Activated naive CD8-positive, alpha-beta T cell treated with anti-CD3 and anti-CD28 coated beads for 36 hours (primary cell): Measurements from ENCODE around the gene GPX5. TPM values are rescaled to one million over a fixed set of nuclear protein-coding genes. Genes with fewer than 3 reads are reported as not detected.
"Not testable (repeated sequence)": the region's sequence is repeated elsewhere in the genome, so short reads cannot be mapped to it uniquely, and the experiment has no call there.

Source experiments
- DNase-seq: peaks from one replicate; pipeline ENCODE4 v3.0.0; 2021
- H3K27ac Mint-ChIP-seq: one replicate; pipeline ENCODE4 v1.8.0; 2022; ENCODE audit warnings: mild to moderate bottlenecking, moderate library complexity, mixed read lengths
- H3K27me3 Mint-ChIP-seq: one replicate; pipeline ENCODE4 v1.8.0; 2022; ENCODE audit warnings: mild to moderate bottlenecking, mixed read lengths
- H3K36me3 Mint-ChIP-seq: one replicate; pipeline ENCODE4 v1.8.0; 2021; ENCODE audit warnings: mild to moderate bottlenecking, mixed read lengths
- H3K4me1 Mint-ChIP-seq: one replicate; pipeline ENCODE4 v1.8.0; 2021; ENCODE audit warnings: mixed read lengths
- H3K4me3 Mint-ChIP-seq: one replicate; pipeline ENCODE4 v1.8.0; 2022; ENCODE audit warnings: mild to moderate bottlenecking, moderate library complexity, mixed read lengths
- H3K9me3 Mint-ChIP-seq: one replicate; pipeline ENCODE4 v1.8.0; 2022; ENCODE audit warnings: mixed read lengths
- total RNA-seq, 2 experiments: library from RNA; stranded (reverse); gene quantifications; one replicate each; pipeline ENCODE4 v1.2.3, GENCODE V29; 2021

Gene GPX5
- total RNA-seq, 2 experiments from 2014 or later: not detected

- H3K36me3 Mint-ChIP-seq, DNase-seq, H3K4me3 Mint-ChIP-seq, H3K4me1 Mint-ChIP-seq, H3K27ac Mint-ChIP-seq, H3K27me3 Mint-ChIP-seq, H3K9me3 Mint-ChIP-seq: not testable (repeated sequence)
These were observed 23.5 kb upstream of the GPX5 start for GRCh38 chr6:28502136-28502535.

GRCh38 chr6:28502709-28503305 is 22.9 kb upstream of the GPX5 start:
- H3K27ac Mint-ChIP-seq, H3K27me3 Mint-ChIP-seq, DNase-seq, H3K9me3 Mint-ChIP-seq, H3K4me3 Mint-ChIP-seq, H3K4me1 Mint-ChIP-seq, H3K36me3 Mint-ChIP-seq: not testable (repeated sequence)

GRCh38 chr6:28505733-28506132 is 19.9 kb upstream of the GPX5 start:
- H3K9me3 Mint-ChIP-seq: no peaks in the 10 kb centered on the region
- H3K27me3 Mint-ChIP-seq: peaks cover 3% of the 10 kb centered on the region
- peaks cover 7% of the 10 kb centered on the region for H3K4me1 Mint-ChIP-seq
- H3K4me3 Mint-ChIP-seq: no peak overlapping the region
- H3K27ac Mint-ChIP-seq: no peak overlapping the region
- no peak for DNase-seq
- no peaks in the 10 kb centered on the region for H3K36me3 Mint-ChIP-seq

DNA sequence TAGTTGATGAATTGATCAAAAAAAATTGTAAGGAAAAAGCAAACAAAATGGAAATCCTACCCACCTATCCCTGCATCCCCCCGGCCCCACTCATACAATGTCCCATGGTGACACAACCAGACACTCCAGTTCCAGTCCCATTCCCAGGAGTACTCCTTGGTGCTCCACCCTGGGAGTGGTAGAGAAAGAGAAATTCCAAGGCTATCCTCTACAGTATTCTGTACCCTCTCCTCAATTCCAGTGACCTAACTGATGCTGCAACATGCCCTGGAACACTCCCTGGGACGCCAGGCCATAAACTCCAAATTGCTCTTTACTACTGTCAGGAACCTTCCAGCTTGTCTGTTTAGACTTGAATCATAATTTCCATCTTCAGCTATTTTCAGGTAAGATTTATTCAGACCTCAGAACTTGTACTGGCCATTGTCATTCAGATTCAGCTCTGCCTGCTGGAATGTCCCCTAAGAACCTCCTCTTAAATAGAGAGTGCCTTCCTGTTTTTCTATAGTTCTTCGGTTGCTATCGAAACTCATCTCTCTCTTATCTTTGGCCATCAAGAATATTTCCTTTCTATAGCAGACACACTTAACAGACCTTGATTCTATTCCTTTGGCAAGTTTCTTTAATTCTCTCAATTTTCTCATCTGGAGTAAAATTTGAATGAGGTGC is 18.7 kb upstream of the GPX5 start:
- H3K27ac Mint-ChIP-seq: no peak overlapping the region
- H3K36me3 Mint-ChIP-seq: no peaks in the 10 kb centered on the region
- H3K4me1 Mint-ChIP-seq: peaks cover 7% of the 10 kb centered on the region
- no peaks in the 10 kb centered on the region for H3K9me3 Mint-ChIP-seq
- H3K27me3 Mint-ChIP-seq: peaks cover 3% of the 10 kb centered on the region
- DNase-seq: no peak
- H3K4me3 Mint-ChIP-seq: no peak overlapping the region

DNA sequence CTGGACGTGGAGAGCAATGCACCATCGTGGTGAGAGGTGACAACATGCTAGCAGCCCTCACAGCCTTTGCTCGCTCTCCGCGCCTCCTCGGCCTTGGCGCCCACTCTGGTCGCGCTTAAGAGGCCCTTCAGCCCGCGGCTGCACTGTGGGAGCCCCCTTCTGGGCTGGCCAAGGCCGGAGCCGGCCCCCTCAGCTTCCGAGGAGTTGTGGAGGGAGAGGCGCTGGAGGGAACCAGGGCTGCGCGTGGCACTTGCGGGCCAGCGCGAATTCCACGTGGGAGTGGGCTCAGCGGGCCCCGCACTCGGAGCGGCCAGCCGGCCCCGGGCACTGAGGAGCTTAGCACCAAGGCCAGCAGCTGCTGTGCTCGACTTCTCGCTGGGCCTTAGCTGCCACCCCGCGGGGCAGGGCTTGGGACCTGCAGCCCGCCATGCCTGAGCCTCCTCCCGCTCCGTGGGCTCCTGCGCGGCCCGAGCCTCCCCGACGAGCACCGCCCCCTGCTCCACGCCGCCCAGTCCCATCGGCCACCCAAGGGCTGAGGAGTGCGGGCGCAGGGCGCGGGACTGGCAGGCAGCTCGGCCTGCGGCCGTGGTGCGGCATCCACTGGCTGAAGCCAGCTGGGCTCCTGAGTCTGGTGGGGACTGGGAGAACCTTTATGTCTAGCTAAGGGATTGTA is 13.9 kb upstream of the GPX5 start:
- Mint-ChIP-seq H3K27me3 (peaks cover 20% of the 10 kb centered on the region), H3K36me3 (no peaks in the 10 kb centered on the region), H3K9me3 (no peaks in the 10 kb centered on the region), H3K27ac (no peak overlapping the region), H3K4me1 (peaks cover 5% of the 10 kb centered on the region), H3K4me3 (no peak overlapping the region)
- DNase-seq: no peak

DNA sequence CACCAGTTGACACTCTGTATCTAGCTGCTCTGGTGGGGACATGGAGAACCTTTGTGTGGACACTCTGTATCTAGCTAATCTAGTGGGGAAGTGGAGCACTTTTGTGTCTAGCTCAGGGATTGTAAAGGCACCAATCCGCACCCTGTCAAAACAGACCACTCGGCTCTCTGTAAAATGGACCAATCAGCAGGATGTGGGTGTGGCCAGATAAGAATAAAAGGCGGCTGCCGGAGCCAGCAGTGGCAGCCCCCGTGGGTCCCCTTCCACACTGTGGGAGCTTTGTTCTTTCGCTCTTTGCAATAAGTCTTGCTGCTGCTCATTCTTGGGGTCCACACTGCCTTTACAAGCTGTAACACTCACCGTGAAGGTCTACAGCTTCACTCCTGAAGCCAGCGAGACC is 13.3 kb upstream of the GPX5 start:
- H3K4me3 Mint-ChIP-seq, H3K36me3 Mint-ChIP-seq, H3K4me1 Mint-ChIP-seq, H3K27ac Mint-ChIP-seq, DNase-seq, H3K9me3 Mint-ChIP-seq: not testable (repeated sequence)
- peaks cover 20% of the 10 kb centered on the region for H3K27me3 Mint-ChIP-seq

- Mint-ChIP-seq H3K27ac (no peak within 1 kb of the TSS), H3K27me3 (peaks cover 30% of the 10 kb centered on the region), H3K4me3 (no peak within 1 kb of the TSS), H3K36me3 (no peaks in the 10 kb centered on the region), H3K4me1 (no peaks in the 10 kb centered on the region), H3K9me3 (no peaks in the 10 kb centered on the region)
- no peak for DNase-seq
These were observed 10.0 kb upstream of the GPX5 start, which contains the start of gene GPX6 for GRCh38 chr6:28515676-28516075. Gene GPX6, minus strand, starts transcription at chr6:28515793. Its CDS starts 50 bp downstream, at chr6:28515743.

- Mint-ChIP-seq H3K4me1 (peaks cover 4% of the 10 kb centered on the region), H3K27me3 (peaks cover 29% of the 10 kb centered on the region), H3K27ac (no peak overlapping the region), H3K4me3 (no peak overlapping the region), H3K9me3 (no peaks in the 10 kb centered on the region), H3K36me3 (no peaks in the 10 kb centered on the region)
- DNase-seq: no peak
These were observed 7.7 kb upstream of the GPX5 start for GRCh38 chr6:28517964-28518363.

GRCh38 chr6:28522594-28523240 is 3.0 kb upstream of the GPX5 start:
- H3K36me3 Mint-ChIP-seq: no peaks in the 10 kb centered on the region
- H3K9me3 Mint-ChIP-seq: no peaks in the 10 kb centered on the region
- peaks cover 37% of the 10 kb centered on the region for H3K27me3 Mint-ChIP-seq
- H3K4me1 Mint-ChIP-seq: peaks cover 25% of the 10 kb centered on the region
- DNase-seq: no peak
- no peak overlapping the region for H3K27ac Mint-ChIP-seq
- no peak overlapping the region for H3K4me3 Mint-ChIP-seq

GRCh38 chr6:28523241-28523622 is 2.4 kb upstream of the GPX5 start:
- H3K27me3 Mint-ChIP-seq: peaks cover 41% of the 10 kb centered on the region

DNA sequence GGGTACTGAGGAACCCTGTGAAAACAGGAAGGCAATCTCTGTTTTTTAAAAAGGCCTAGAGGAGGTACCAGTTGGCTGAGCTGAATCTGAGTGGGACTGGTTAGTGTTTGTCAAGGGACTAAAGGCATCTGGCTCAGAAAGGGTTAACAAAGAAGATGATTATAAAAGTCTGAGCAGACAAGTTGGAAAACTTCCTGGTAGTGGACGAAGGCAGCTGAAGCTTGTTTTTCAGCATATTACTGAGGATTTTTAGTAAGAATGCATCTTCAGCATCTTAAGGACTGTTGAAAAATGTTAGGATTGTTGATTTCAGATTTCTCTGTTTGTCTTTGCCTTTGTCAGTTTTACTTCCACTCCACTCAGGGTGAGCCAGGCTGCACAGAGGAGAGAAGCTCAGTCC is 5.1 kb downstream of the GPX5 start:
- peaks cover 43% of the 10 kb centered on the region for H3K27me3 Mint-ChIP-seq
- H3K9me3 Mint-ChIP-seq: no peaks in the 10 kb centered on the region
- no peak overlapping the region for H3K4me3 Mint-ChIP-seq
- no peaks in the 10 kb centered on the region for H3K36me3 Mint-ChIP-seq
- no peak for DNase-seq
- H3K4me1 Mint-ChIP-seq: peaks cover 7% of the 10 kb centered on the region
- H3K27ac Mint-ChIP-seq: no peak overlapping the region

More at GRCh38 chr6:28523241-28523622, 2.4 kb upstream of the GPX5 start:
- Mint-ChIP-seq H3K4me3 (peak overlapping the region; percentile 24), H3K4me1 (peaks cover 25% of the 10 kb centered on the region), H3K36me3 (no peaks in the 10 kb centered on the region), H3K9me3 (no peaks in the 10 kb centered on the region), H3K27ac (peak overlapping the region; percentile 40)
- DNase-seq: peak; percentile 43

GRCh38 chr6:28531479-28532128 is 5.9 kb downstream of the GPX5 start:
- no peak for DNase-seq
- no peak overlapping the region for H3K4me3 Mint-ChIP-seq
- peaks cover 42% of the 10 kb centered on the region for H3K27me3 Mint-ChIP-seq
- H3K36me3 Mint-ChIP-seq: no peaks in the 10 kb centered on the region
- no peak overlapping the region for H3K27ac Mint-ChIP-seq
- peaks cover 2% of the 10 kb centered on the region for H3K4me1 Mint-ChIP-seq
- no peaks in the 10 kb centered on the region for H3K9me3 Mint-ChIP-seq

GRCh38 chr6:28534306-28534705 is 8.6 kb downstream of the GPX5 start:
- Mint-ChIP-seq H3K4me3 (no peak overlapping the region), H3K4me1 (peaks cover 14% of the 10 kb centered on the region), H3K27ac (no peak overlapping the region), H3K36me3 (no peaks in the 10 kb centered on the region), H3K27me3 (peaks cover 47% of the 10 kb centered on the region), H3K9me3 (no peaks in the 10 kb centered on the region)
- no peak for DNase-seq

GRCh38 chr6:28534875-28535274 is 9.2 kb downstream of the GPX5 start:
- Mint-ChIP-seq H3K9me3 (no peaks in the 10 kb centered on the region), H3K4me1 (peaks cover 14% of the 10 kb centered on the region), H3K36me3 (no peaks in the 10 kb centered on the region), H3K27ac (no peak overlapping the region), H3K4me3 (no peak overlapping the region), H3K27me3 (peaks cover 52% of the 10 kb centered on the region)
- no peak for DNase-seq

- DNase-seq: peak; percentile 2
These were observed 11.4 kb downstream of the GPX5 start for GRCh38 chr6:28537065-28537464.

More at GRCh38 chr6:28537065-28537464, 11.4 kb downstream of the GPX5 start:
- Mint-ChIP-seq H3K27ac (no peak overlapping the region), H3K27me3 (peaks cover 53% of the 10 kb centered on the region), H3K36me3 (no peaks in the 10 kb centered on the region), H3K9me3 (peaks cover 5% of the 10 kb centered on the region), H3K4me1 (peaks cover 15% of the 10 kb centered on the region), H3K4me3 (peak overlapping the region; percentile 54)
